HG03097 (cell line): ENCODE measurements around the gene CEP89.
"Not testable (repeated sequence)": the region's sequence is repeated elsewhere in the genome, so short reads cannot be mapped to it uniquely, and the experiment has no call there.

Experiments
- ATAC-seq: cut with Tn5 transposase; IDR thresholded peaks from one replicate; pipeline ENCODE4 v1.9.1; 2021; ENCODE audit not compliant: unreplicated experiment, low FRiP score

Gene CEP89

GRCh38 chr19:32856818-32857217 lies 114.9 kb downstream of the CEP89 start:
- ATAC-seq = not testable (repeated sequence)

GRCh38 chr19:32852216-32852615 lies 119.5 kb downstream of the CEP89 start:
- ATAC-seq = no peak

GRCh38 chr19:32848035-32848434 lies 123.7 kb downstream of the CEP89 start:
- ATAC-seq = not testable (repeated sequence)

GRCh38 chr19:32843716-32844245 lies 128.0 kb downstream of the CEP89 start:
- no peak for ATAC-seq

- ATAC-seq = no peak
Measured at GRCh38 chr19:32842061-32842460, 129.7 kb downstream of the CEP89 start.

- no peak for ATAC-seq
Measured at GRCh38 chr19:32837531-32837930, 134.2 kb downstream of the CEP89 start.

- not testable (repeated sequence) for ATAC-seq
Measured at GRCh38 chr19:32833388-32833787, 138.4 kb downstream of the CEP89 start.

- ATAC-seq = not testable (repeated sequence)
Measured at GRCh38 chr19:32832825-32833224, 138.9 kb downstream of the CEP89 start.

- ATAC-seq = not testable (repeated sequence)
Measured at GRCh38 chr19:32832094-32832493, 139.7 kb downstream of the CEP89 start.

GRCh38 chr19:32831611-32832010 lies 140.1 kb downstream of the CEP89 start:
- no peak for ATAC-seq

- ATAC-seq = no peak
Measured at GRCh38 chr19:32830231-32831014, 141.3 kb downstream of the CEP89 start.

- ATAC-seq = no peak
Measured at GRCh38 chr19:32829345-32829896, 142.3 kb downstream of the CEP89 start.

- ATAC-seq = no peak
Measured at GRCh38 chr19:32828643-32829344, 143.0 kb downstream of the CEP89 start.

GRCh38 chr19:32828139-32828538 lies 143.6 kb downstream of the CEP89 start:
- no peak for ATAC-seq
